ENCODE data around the gene KCNH3. TPM values are rescaled to one million over a fixed set of nuclear protein-coding genes. Genes with fewer than 3 reads are reported as not detected.

The KCNH3 gene
- total RNA-seq, 1 experiment from 2014 or later = not detected

- no peak overlapping the region for H2AFZ ChIP-seq (ENCODE audit: low read length)
- H4K20me1 ChIP-seq (ENCODE audit: insufficient read depth, low read depth, low read length) = 0 out of 2 replicates have a peak, but pooled peaks cover 3% of the 10 kb centered on the region
These were observed 5.3 kb downstream of the KCNH3 start for GRCh38 chr12:49543914-49544815.

DNA sequence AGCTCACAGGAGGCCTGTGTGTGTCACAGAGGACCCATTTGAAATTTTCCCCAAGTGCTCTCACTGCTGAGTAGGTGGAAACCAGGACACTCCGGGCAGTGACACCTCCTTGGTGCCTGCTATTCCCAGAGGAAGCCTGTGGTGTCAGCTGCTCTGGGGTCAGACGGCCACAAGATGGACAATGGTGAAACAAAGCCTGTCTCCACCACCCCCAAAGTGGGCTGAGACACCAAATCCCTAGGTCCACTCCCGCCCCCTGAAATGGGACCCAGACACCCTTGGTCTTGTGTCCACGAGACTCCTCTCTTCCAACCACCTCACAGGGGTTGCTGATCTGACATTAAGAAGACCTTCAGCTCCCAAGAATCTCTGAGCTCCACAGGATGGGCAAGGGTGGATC lies 7.0 kb downstream of the KCNH3 start:
- Histone ChIP-seq H3K4me1 (ENCODE audit: low read length) (no peaks in the 10 kb centered on the region), H3K27ac (ENCODE audit: low read length) (no peak overlapping the region), H4K20me1 (ENCODE audit: insufficient read depth, low read depth, low read length) (0 out of 2 replicates have a peak, but pooled peaks cover 3% of the 10 kb centered on the region), H3K36me3 (ENCODE audit: insufficient read depth, low read length) (no peaks in the 10 kb centered on the region), H2AFZ (ENCODE audit: low read length) (no peak overlapping the region), H3K9me2 (replicated peaks; ENCODE audit: insufficient read depth, low read length) (no peaks in the 10 kb centered on the region), H3K9ac (ENCODE audit: low read length) (no peak overlapping the region), H3K4me2 (ENCODE audit: low read depth, low read length, poor library complexity, severe bottlenecking) (no peak overlapping the region), H3K4me3 (ENCODE audit: low read length) (no peak overlapping the region), H3K79me2 (ENCODE audit: low read length) (no peaks in the 10 kb centered on the region), H3K9me3 (ENCODE audit: low read length) (no peaks in the 10 kb centered on the region), H3K27me3 (ENCODE audit: low read length) (no peaks in the 10 kb centered on the region)
- DNase-seq = no peak

More at GRCh38 chr12:49543914-49544815, 5.3 kb downstream of the KCNH3 start:
- Histone ChIP-seq H3K36me3 (ENCODE audit: insufficient read depth, low read length) (no peaks in the 10 kb centered on the region), H3K9me3 (ENCODE audit: low read length) (no peaks in the 10 kb centered on the region), H3K4me2 (ENCODE audit: low read depth, low read length, poor library complexity, severe bottlenecking) (no peak overlapping the region), H3K9me2 (replicated peaks; ENCODE audit: insufficient read depth, low read length) (no peaks in the 10 kb centered on the region), H3K27ac (ENCODE audit: low read length) (no peak overlapping the region), H3K9ac (ENCODE audit: low read length) (no peak overlapping the region), H3K27me3 (ENCODE audit: low read length) (no peaks in the 10 kb centered on the region), H3K4me3 (ENCODE audit: low read length) (no peak overlapping the region), H3K4me1 (ENCODE audit: low read length) (peaks cover 7% of the 10 kb centered on the region), H3K79me2 (ENCODE audit: low read length) (no peaks in the 10 kb centered on the region)
- DNase-seq = no peak

DNA sequence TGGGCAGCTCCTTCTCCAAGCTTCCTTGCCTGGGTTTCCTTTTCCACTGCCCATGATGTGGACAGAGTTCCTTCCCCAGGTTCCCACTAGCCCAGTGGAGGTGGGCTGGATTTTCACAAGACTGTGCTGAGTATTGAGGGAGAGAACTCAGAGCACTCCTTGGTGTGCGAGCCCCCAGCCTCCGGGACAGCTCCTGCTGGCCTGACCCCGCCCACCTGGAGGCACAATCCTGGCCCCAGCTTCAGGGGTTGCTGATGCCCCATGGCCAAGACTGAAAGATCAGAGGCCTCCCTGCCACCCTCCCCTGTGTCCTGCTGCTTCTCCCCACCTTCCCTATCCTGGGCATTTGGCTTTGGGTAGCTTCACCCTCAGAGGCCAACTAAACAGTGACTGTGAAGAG lies 7.7 kb downstream of the KCNH3 start:
- Histone ChIP-seq H3K27ac (ENCODE audit: low read length) (no peak overlapping the region), H3K4me3 (ENCODE audit: low read length) (no peak overlapping the region), H3K36me3 (ENCODE audit: insufficient read depth, low read length) (no peaks in the 10 kb centered on the region), H3K4me2 (ENCODE audit: low read depth, low read length, poor library complexity, severe bottlenecking) (no peak overlapping the region), H3K9me2 (replicated peaks; ENCODE audit: insufficient read depth, low read length) (no peaks in the 10 kb centered on the region), H2AFZ (ENCODE audit: low read length) (no peak overlapping the region), H4K20me1 (ENCODE audit: insufficient read depth, low read depth, low read length) (0 out of 2 replicates have a peak, but pooled peaks cover 3% of the 10 kb centered on the region), H3K79me2 (ENCODE audit: low read length) (no peaks in the 10 kb centered on the region), H3K27me3 (ENCODE audit: low read length) (no peaks in the 10 kb centered on the region), H3K9me3 (ENCODE audit: low read length) (no peaks in the 10 kb centered on the region), H3K4me1 (ENCODE audit: low read length) (no peaks in the 10 kb centered on the region), H3K9ac (ENCODE audit: low read length) (no peak overlapping the region)
- no peak for DNase-seq

GRCh38 chr12:49547090-49547690 lies 8.4 kb downstream of the KCNH3 start:
- Histone ChIP-seq H3K36me3 (ENCODE audit: insufficient read depth, low read length) (no peaks in the 10 kb centered on the region), H3K9ac (ENCODE audit: low read length) (no peak overlapping the region), H3K4me3 (ENCODE audit: low read length) (no peak overlapping the region), H3K9me3 (ENCODE audit: low read length) (no peaks in the 10 kb centered on the region), H3K79me2 (ENCODE audit: low read length) (no peaks in the 10 kb centered on the region), H3K4me2 (ENCODE audit: low read depth, low read length, poor library complexity, severe bottlenecking) (no peak overlapping the region), H3K4me1 (ENCODE audit: low read length) (no peaks in the 10 kb centered on the region), H3K27ac (ENCODE audit: low read length) (no peak overlapping the region), H3K27me3 (ENCODE audit: low read length) (no peaks in the 10 kb centered on the region), H3K9me2 (replicated peaks; ENCODE audit: insufficient read depth, low read length) (no peaks in the 10 kb centered on the region), H2AFZ (ENCODE audit: low read length) (no peak overlapping the region), H4K20me1 (ENCODE audit: insufficient read depth, low read depth, low read length) (no peaks in the 10 kb centered on the region)
- no peak for DNase-seq

GRCh38 chr12:49548481-49548821 lies 9.6 kb downstream of the KCNH3 start:
- Histone ChIP-seq H2AFZ (ENCODE audit: low read length) (no peak overlapping the region), H3K36me3 (ENCODE audit: insufficient read depth, low read length) (no peaks in the 10 kb centered on the region), H4K20me1 (ENCODE audit: insufficient read depth, low read depth, low read length) (no peaks in the 10 kb centered on the region), H3K27ac (ENCODE audit: low read length) (no peak overlapping the region), H3K4me3 (ENCODE audit: low read length) (no peak overlapping the region), H3K9me2 (replicated peaks; ENCODE audit: insufficient read depth, low read length) (no peaks in the 10 kb centered on the region), H3K9ac (ENCODE audit: low read length) (no peak overlapping the region), H3K9me3 (ENCODE audit: low read length) (no peaks in the 10 kb centered on the region), H3K4me2 (ENCODE audit: low read depth, low read length, poor library complexity, severe bottlenecking) (no peak overlapping the region), H3K27me3 (ENCODE audit: low read length) (no peaks in the 10 kb centered on the region), H3K79me2 (ENCODE audit: low read length) (no peaks in the 10 kb centered on the region), H3K4me1 (ENCODE audit: low read length) (no peaks in the 10 kb centered on the region)
- DNase-seq = no peak

- H3K4me3 ChIP-seq (ENCODE audit: low read length) = no peak overlapping the region
- H3K9ac ChIP-seq (ENCODE audit: low read length) = no peak overlapping the region
- no peak overlapping the region for H3K4me2 ChIP-seq (ENCODE audit: low read depth, low read length, poor library complexity, severe bottlenecking)
These were observed 10.2 kb downstream of the KCNH3 start for GRCh38 chr12:49548822-49549648.

GRCh38 chr12:49549735-49550692 lies 11.2 kb downstream of the KCNH3 start:
- H3K9ac ChIP-seq (ENCODE audit: low read length) = no peak overlapping the region
- H3K36me3 ChIP-seq (ENCODE audit: insufficient read depth, low read length) = no peaks in the 10 kb centered on the region
- no peaks in the 10 kb centered on the region for H4K20me1 ChIP-seq (ENCODE audit: insufficient read depth, low read depth, low read length)
- no peaks in the 10 kb centered on the region for H3K9me2 ChIP-seq (replicated peaks; ENCODE audit: insufficient read depth, low read length)
- H3K9me3 ChIP-seq (ENCODE audit: low read length) = no peaks in the 10 kb centered on the region
- H3K79me2 ChIP-seq (ENCODE audit: low read length) = no peaks in the 10 kb centered on the region
- H3K4me2 ChIP-seq (ENCODE audit: low read depth, low read length, poor library complexity, severe bottlenecking) = no peak overlapping the region
- no peaks in the 10 kb centered on the region for H3K27me3 ChIP-seq (ENCODE audit: low read length)
- no peak overlapping the region for H3K27ac ChIP-seq (ENCODE audit: low read length)
- no peak overlapping the region for H2AFZ ChIP-seq (ENCODE audit: low read length)
- DNase-seq = no peak
- no peak overlapping the region for H3K4me3 ChIP-seq (ENCODE audit: low read length)
- no peaks in the 10 kb centered on the region for H3K4me1 ChIP-seq (ENCODE audit: low read length)

More at GRCh38 chr12:49548822-49549648, 10.2 kb downstream of the KCNH3 start:
- Histone ChIP-seq H3K9me2 (replicated peaks; ENCODE audit: insufficient read depth, low read length) (no peaks in the 10 kb centered on the region), H3K27ac (ENCODE audit: low read length) (no peak overlapping the region), H3K36me3 (ENCODE audit: insufficient read depth, low read length) (no peaks in the 10 kb centered on the region), H2AFZ (ENCODE audit: low read length) (no peak overlapping the region), H3K79me2 (ENCODE audit: low read length) (no peaks in the 10 kb centered on the region), H3K4me1 (ENCODE audit: low read length) (no peaks in the 10 kb centered on the region), H3K9me3 (ENCODE audit: low read length) (no peaks in the 10 kb centered on the region), H3K27me3 (ENCODE audit: low read length) (no peaks in the 10 kb centered on the region), H4K20me1 (ENCODE audit: insufficient read depth, low read depth, low read length) (no peaks in the 10 kb centered on the region)
- DNase-seq = no peak
